ENCODE results near the gene ABHD15. TPM values are rescaled to one million over a fixed set of nuclear protein-coding genes. Genes with fewer than 3 reads are reported as not detected.

ABHD15 gene
- total RNA-seq, 1 experiment from 2014 or later: 10.5 TPM

DNA sequence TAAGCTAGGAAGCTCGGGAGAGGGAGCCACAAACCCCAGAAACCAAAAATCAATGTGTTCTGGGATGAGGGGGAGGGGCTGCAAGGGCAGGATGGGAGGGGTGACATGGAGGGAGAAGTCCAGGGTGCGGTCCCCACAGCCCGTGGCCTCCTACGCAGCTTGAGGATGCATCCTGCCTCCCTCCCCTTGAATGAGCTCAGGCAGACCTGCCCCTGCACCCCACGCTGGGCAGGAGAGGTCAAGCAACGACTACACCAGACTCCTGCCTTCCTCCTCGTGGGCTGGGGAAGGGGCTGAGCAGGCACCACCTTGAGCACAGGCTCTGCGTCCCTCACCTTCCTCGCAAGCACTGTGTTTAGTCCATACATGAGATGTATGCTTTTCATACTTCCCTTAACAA lies 30.0 kb upstream of the ABHD15 start:
- Histone ChIP-seq H3K27me3 (replicated peaks; ENCODE audit: control insufficient read depth, insufficient read depth, low read length) (no peaks in the 10 kb centered on the region), H3K36me3 (ENCODE audit: control insufficient read depth, insufficient read depth, low read length) (no peaks in the 10 kb centered on the region), H3K4me3 (ENCODE audit: low read depth, low read length) (no peak overlapping the region), H3K9me3 (no peaks in the 10 kb centered on the region), H3K4me1 (peaks cover 22% of the 10 kb centered on the region)
- no peaks in the 10 kb centered on the region for H3K36me3 Mint-ChIP-seq (ENCODE audit: insufficient read depth, unreplicated experiment)
- no peak overlapping the region for H3K27ac Mint-ChIP-seq (ENCODE audit: unreplicated experiment)
- POLR2A ChIA-PET: no interaction called here
- CTCF ChIA-PET: interaction anchor here (0.7 to 1.7 kb wide), 2 partner anchors 21 to 227 kb away, joined by 3 to 9 read pairs; no protein-coding TSS in a partner anchor
- H3K27me3 Mint-ChIP-seq (ENCODE audit: insufficient read depth, unreplicated experiment): no peaks in the 10 kb centered on the region
- no peaks in the 10 kb centered on the region for H3K9me3 Mint-ChIP-seq (ENCODE audit: unreplicated experiment)
- DNase-seq: no peak
- no peaks in the 10 kb centered on the region for H3K4me1 Mint-ChIP-seq (ENCODE audit: low read depth, unreplicated experiment)
- TF ChIP-seq, protein P1, sequence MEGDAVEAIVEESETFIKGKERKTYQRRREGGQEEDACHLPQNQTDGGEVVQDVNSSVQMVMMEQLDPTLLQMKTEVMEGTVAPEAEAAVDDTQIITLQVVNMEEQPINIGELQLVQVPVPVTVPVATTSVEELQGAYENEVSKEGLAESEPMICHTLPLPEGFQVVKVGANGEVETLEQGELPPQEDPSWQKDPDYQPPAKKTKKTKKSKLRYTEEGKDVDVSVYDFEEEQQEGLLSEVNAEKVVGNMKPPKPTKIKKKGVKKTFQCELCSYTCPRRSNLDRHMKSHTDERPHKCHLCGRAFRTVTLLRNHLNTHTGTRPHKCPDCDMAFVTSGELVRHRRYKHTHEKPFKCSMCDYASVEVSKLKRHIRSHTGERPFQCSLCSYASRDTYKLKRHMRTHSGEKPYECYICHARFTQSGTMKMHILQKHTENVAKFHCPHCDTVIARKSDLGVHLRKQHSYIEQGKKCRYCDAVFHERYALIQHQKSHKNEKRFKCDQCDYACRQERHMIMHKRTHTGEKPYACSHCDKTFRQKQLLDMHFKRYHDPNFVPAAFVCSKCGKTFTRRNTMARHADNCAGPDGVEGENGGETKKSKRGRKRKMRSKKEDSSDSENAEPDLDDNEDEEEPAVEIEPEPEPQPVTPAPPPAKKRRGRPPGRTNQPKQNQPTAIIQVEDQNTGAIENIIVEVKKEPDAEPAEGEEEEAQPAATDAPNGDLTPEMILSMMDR (IDR thresholded peaks at IDR 0.05; ENCODE audit: insufficient read depth in 1 of 2, low read depth in 1 of 2, low read length in 1 of 2, severe bottlenecking in 1 of 2, unreplicated experiment in 1 of 2): no peak
- H3K4me3 Mint-ChIP-seq (ENCODE audit: unreplicated experiment): no peak overlapping the region
- intact Hi-C loops (cut with micrococcal nuclease; ENCODE audit: unreplicated experiment): loop anchor here (10.0 kb wide), 1 partner anchor 62 kb away; no protein-coding TSS in a partner anchor
- no TSS peak for BruUV-seq (replicated peaks)

DNA sequence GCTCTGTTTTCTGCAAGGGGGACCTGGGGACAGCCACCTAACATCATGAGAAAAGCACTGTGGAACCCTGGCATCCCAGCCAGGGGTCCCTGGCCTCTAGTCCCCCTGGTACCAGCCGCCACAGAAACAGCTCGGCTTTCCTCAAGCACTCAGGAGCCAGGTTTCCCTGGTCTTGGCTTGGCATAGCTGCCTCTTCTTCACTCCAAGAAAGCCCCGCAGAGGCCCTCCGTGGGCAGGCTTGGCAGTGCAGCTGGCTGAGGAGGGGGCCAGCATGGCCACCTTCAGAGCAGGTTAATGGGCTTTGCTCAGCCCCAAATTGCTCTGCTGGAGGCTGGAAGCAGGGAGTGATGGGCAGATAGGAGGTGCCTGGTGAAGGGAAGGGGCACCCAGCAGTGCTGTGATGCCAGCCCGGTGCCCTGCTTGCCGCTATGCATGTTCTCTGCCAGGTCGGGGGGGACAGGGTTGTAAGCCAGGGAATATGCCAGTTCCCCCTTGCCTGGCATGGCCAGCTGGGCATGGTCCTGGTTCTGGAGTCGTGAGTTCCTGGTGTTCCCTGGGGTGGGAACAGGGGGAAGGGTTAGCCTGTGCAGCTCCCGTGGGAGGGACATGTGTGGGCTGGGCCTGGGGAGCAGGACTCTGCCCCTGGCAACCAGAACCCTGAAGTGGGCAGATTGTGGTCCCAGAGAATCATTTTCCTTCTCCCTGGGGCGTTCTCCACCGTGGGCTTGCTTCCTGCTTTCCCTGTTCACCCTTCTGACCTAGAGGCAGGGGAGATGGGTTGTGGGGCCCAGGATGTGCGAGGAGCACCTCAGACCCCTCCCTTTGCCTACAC lies 29.3 kb upstream of the ABHD15 start:
- CTCF ChIA-PET: interaction anchor here (0.6 to 1.7 kb wide), 2 partner anchors 21 to 353 kb away, joined by 6 to 9 read pairs; no protein-coding TSS in a partner anchor

More for the DNA sequence above, 29.3 kb upstream of the ABHD15 start:
- DNase-seq: no peak
- no peak overlapping the region for H3K4me3 Mint-ChIP-seq (ENCODE audit: unreplicated experiment)
- no peaks in the 10 kb centered on the region for H3K27me3 ChIP-seq (replicated peaks; ENCODE audit: control insufficient read depth, insufficient read depth, low read length)
- H3K36me3 Mint-ChIP-seq (ENCODE audit: insufficient read depth, unreplicated experiment): peaks cover 6% of the 10 kb centered on the region
- no peaks in the 10 kb centered on the region for H3K4me1 Mint-ChIP-seq (ENCODE audit: low read depth, unreplicated experiment)
- H3K4me1 ChIP-seq: peaks cover 22% of the 10 kb centered on the region
- BruUV-seq (replicated peaks): no TSS peak
- no peaks in the 10 kb centered on the region for H3K36me3 ChIP-seq (ENCODE audit: control insufficient read depth, insufficient read depth, low read length)
- no peaks in the 10 kb centered on the region for H3K9me3 Mint-ChIP-seq (ENCODE audit: unreplicated experiment)
- no peak overlapping the region for H3K27ac Mint-ChIP-seq (ENCODE audit: unreplicated experiment)
- POLR2A ChIA-PET: interaction anchor here (0.5 kb wide), 1 partner anchor 88 kb away, joined by 9 read pairs; no protein-coding TSS in a partner anchor
- no peaks in the 10 kb centered on the region for H3K27me3 Mint-ChIP-seq (ENCODE audit: insufficient read depth, unreplicated experiment)
- no peaks in the 10 kb centered on the region for H3K9me3 ChIP-seq
- intact Hi-C loops (cut with micrococcal nuclease; ENCODE audit: unreplicated experiment): loop anchor here (10.0 kb wide), 1 partner anchor 61 kb away; no protein-coding TSS in a partner anchor
- H3K4me3 ChIP-seq (ENCODE audit: low read depth, low read length): no peak overlapping the region
- TF ChIP-seq, protein P1 (IDR thresholded peaks at IDR 0.05; ENCODE audit: insufficient read depth in 1 of 2, low read depth in 1 of 2, low read length in 1 of 2, severe bottlenecking in 1 of 2, unreplicated experiment in 1 of 2): no peak

Measured in Caco-2 (cell line).